GM21786 (cell line): ENCODE results near the gene NSMF.
"Not testable (repeated sequence)": the region's sequence is repeated elsewhere in the genome, so short reads cannot be mapped to it uniquely, and the experiment has no call there.

ENCODE experiments used
- ATAC-seq: cut with Tn5 transposase; IDR thresholded peaks from one replicate; pipeline ENCODE4 v1.9.1; 2021; ENCODE audit not compliant: unreplicated experiment

NSMF gene

GRCh38 chr9:137477778-137478612 is 18.9 kb upstream of the NSMF start:
- ATAC-seq: no peak

GRCh38 chr9:137476856-137477255 is 17.7 kb upstream of the NSMF start:
- ATAC-seq: no peak

GRCh38 chr9:137475666-137476065 is 16.5 kb upstream of the NSMF start:
- no peak for ATAC-seq

GRCh38 chr9:137474271-137474670 is 15.1 kb upstream of the NSMF start:
- no peak for ATAC-seq

- ATAC-seq: no peak
Measured at GRCh38 chr9:137470785-137471184, 11.7 kb upstream of the NSMF start.

- ATAC-seq: no peak
Measured at GRCh38 chr9:137467896-137468295, 8.8 kb upstream of the NSMF start.

GRCh38 chr9:137467161-137467581 is 8.0 kb upstream of the NSMF start:
- ATAC-seq: no peak

- not testable (repeated sequence) for ATAC-seq
Measured at GRCh38 chr9:137466389-137467085, 7.4 kb upstream of the NSMF start.

GRCh38 chr9:137465720-137466388 is 6.7 kb upstream of the NSMF start:
- no peak for ATAC-seq

GRCh38 chr9:137465000-137465719 is 6.0 kb upstream of the NSMF start:
- ATAC-seq: no peak

GRCh38 chr9:137464291-137464999 is 5.3 kb upstream of the NSMF start:
- no peak for ATAC-seq

GRCh38 chr9:137463931-137464290 is 4.8 kb upstream of the NSMF start:
- no peak for ATAC-seq

GRCh38 chr9:137462986-137463930 is 4.1 kb upstream of the NSMF start:
- ATAC-seq: no peak

GRCh38 chr9:137462396-137462985 is 3.4 kb upstream of the NSMF start:
- no peak for ATAC-seq

- ATAC-seq: peak; percentile 51
Measured at GRCh38 chr9:137461663-137462395, 2.7 kb upstream of the NSMF start.

GRCh38 chr9:137461316-137461662 is 2.2 kb upstream of the NSMF start:
- ATAC-seq: no peak

GRCh38 chr9:137460363-137461315 is 1.5 kb upstream of the NSMF start:
- no peak for ATAC-seq
